H1 (cell line): ENCODE measurements around the gene P3H2.

Source experiments
- CHD2 ChIP-seq: IDR thresholded peaks from 2 replicates; pipeline ENCODE4 v1.6.1; 2012; ENCODE audit warnings: low read length, improper control_type of control experiment
- CREB1 ChIP-seq: IDR thresholded peaks from 2 replicates; pipeline ENCODE4 v1.6.1; 2012; ENCODE audit warnings: inconsistent platforms
- EZH2 ChIP-seq: fragments of 200-600 bp; sonication (generic); IDR thresholded peaks from 2 replicates; pipeline ENCODE4 v1.7.1; 2012; ENCODE audit warnings: low read depth, mild to moderate bottlenecking, moderate library complexity, low read length, inconsistent platforms; ENCODE audit not compliant: severe bottlenecking
- HDAC2 ChIP-seq, 2 experiments: fragments of 300-600 bp in 1 of 2; sonication (generic) in 1 of 2; IDR thresholded peaks; 2 replicates each; pipeline ENCODE4 v1.6.1; 2011 to 2012; ENCODE audit warnings: low read depth in 2 of 2, low read length in 2 of 2, mild to moderate bottlenecking in 2 of 2, moderate library complexity in 2 of 2, borderline replicate concordance in 1 of 2, inconsistent platforms in 1 of 2
- JUND ChIP-seq: IDR thresholded peaks from 2 replicates; pipeline ENCODE4 v1.6.1; 2011; ENCODE audit warnings: mild to moderate bottlenecking, improper control_type of control experiment, low read length
- POLR2A ChIP-seq, 2 experiments: IDR thresholded peaks; 1 replicate in 1 of 2; 2 replicates in 1 of 2; pipeline ENCODE4 v1.6.1; 2011; ENCODE audit warnings: low read depth in 2 of 2, low read length in 2 of 2, mild to moderate bottlenecking in 2 of 2; ENCODE audit errors: control extremely low read depth in 1 of 2
- POLR2AphosphoS5 ChIP-seq: IDR thresholded peaks from 2 replicates; pipeline ENCODE4 v1.6.1; 2011; ENCODE audit warnings: low read depth, low read length
- RFX5 ChIP-seq: IDR thresholded peaks from 2 replicates; pipeline ENCODE4 v1.6.1; 2011; ENCODE audit warnings: low read depth, low read length, improper control_type of control experiment, borderline replicate concordance
- SUZ12 ChIP-seq: fragments of 200-600 bp; sonication (generic); IDR thresholded peaks from 2 replicates; pipeline ENCODE4 v1.6.1; 2012; ENCODE audit warnings: mild to moderate bottlenecking, inconsistent platforms, low read length, moderate library complexity, mixed read lengths
- TEAD4 ChIP-seq: IDR thresholded peaks from 2 replicates; pipeline ENCODE4 v1.6.1; 2012; ENCODE audit warnings: low read depth, low read length, inconsistent platforms, mixed read lengths
- USF2 ChIP-seq: IDR thresholded peaks from 2 replicates; pipeline ENCODE4 v1.6.1; 2011; ENCODE audit warnings: low read length, improper control_type of control experiment

DNA sequence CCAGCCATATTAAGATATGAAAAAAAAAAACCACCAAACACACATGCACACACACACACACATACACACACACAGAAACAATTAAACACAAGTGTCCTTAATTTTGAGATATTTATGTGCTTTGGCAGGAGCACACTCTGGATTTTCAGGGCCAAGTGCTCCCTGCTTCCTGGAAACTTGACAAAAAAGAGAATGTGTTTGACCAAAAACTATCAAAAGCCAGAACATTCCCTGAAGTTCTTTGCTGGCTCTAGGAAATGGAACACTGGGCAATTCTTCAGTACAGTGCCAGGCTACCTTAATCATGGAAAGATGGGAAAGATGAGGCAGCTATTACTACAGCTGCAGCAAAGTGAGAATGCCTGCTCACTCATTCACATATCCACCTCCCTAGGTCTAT lies 44.6 kb downstream of the P3H2 start:
- TF ChIP-seq RFX5, result no peak
- no peak for TF ChIP-seq POLR2A (IDR thresholded peaks at IDR 0.05; ENCODE audit: control extremely low read depth in 1 of 2, low read depth in 2 of 2, low read length in 2 of 2)
- no peak for TF ChIP-seq USF2
- no peak for TF ChIP-seq SUZ12
- no peak for TF ChIP-seq CHD2
- no peak for TF ChIP-seq POLR2AphosphoS5
- no peak for TF ChIP-seq HDAC2 (IDR thresholded peaks at IDR 0.05; ENCODE audit: borderline replicate concordance in 1 of 2, low read depth in 2 of 2, low read length in 2 of 2)
- TF ChIP-seq JUND, result no peak
- TF ChIP-seq CREB1, result no peak
- no peak for TF ChIP-seq EZH2
- TF ChIP-seq TEAD4, result no peak
